ENCODE results near the gene FGF12.

- no peak for TF ChIP-seq CTCF (IDR thresholded peaks at IDR 0.05; ENCODE audit: low read length)
- no peak for TF ChIP-seq EZH2 (IDR thresholded peaks at IDR 0.05; ENCODE audit: borderline replicate concordance, low read length)
Observed at GRCh38 chr3:192715126-192715525, 12.2 kb downstream of the FGF12 start.
